Fibroblast of lung (primary cell): ENCODE data around the gene FREM1.

Experiments
- EZH2 ChIP-seq: IDR thresholded peaks from 2 replicates; pipeline ENCODE4 v1.5.1; 2012; ENCODE audit warnings: low read length, control low read depth, mild to moderate bottlenecking; ENCODE audit errors: missing control alignments
- TF ChIP-seq, protein P1 (sequence below), 2 donors: IDR thresholded peaks in 1 of 2; conservative IDR thresholded peaks in 1 of 2; 1 replicate in 1 of 2; 2 replicates in 1 of 2; pipeline ENCODE4 v1.5.1; 2011 to 2012; ENCODE audit warnings: low read length in 2 of 2, control low read depth in 1 of 2, inconsistent platforms in 1 of 2, low read depth in 1 of 2, mild to moderate bottlenecking in 1 of 2

- TF ChIP-seq, protein P1, sequence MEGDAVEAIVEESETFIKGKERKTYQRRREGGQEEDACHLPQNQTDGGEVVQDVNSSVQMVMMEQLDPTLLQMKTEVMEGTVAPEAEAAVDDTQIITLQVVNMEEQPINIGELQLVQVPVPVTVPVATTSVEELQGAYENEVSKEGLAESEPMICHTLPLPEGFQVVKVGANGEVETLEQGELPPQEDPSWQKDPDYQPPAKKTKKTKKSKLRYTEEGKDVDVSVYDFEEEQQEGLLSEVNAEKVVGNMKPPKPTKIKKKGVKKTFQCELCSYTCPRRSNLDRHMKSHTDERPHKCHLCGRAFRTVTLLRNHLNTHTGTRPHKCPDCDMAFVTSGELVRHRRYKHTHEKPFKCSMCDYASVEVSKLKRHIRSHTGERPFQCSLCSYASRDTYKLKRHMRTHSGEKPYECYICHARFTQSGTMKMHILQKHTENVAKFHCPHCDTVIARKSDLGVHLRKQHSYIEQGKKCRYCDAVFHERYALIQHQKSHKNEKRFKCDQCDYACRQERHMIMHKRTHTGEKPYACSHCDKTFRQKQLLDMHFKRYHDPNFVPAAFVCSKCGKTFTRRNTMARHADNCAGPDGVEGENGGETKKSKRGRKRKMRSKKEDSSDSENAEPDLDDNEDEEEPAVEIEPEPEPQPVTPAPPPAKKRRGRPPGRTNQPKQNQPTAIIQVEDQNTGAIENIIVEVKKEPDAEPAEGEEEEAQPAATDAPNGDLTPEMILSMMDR (conservative IDR thresholded peaks at IDR 0.05 in 1 of 2, IDR thresholded peaks at IDR 0.05 in 1 of 2; ENCODE audit: low read depth in 1 of 2, low read length in 2 of 2), result no peak
- no peak for TF ChIP-seq EZH2
These were observed 217.6 kb downstream of the FREM1 start for GRCh38 chr9:14692470-14693250.
